Esophagus squamous epithelium (tissue), 4 donors: Measurements from ENCODE around the gene RBBP4.

Experiments
- POLR2A ChIP-seq, 4 donors: fragments of 450-650 bp; IDR thresholded peaks; one replicate each; pipeline ENCODE4 v1.6.1; 2017; ENCODE audit warnings: antibody characterized with exemption in 4 of 4, mild to moderate bottlenecking in 4 of 4, moderate library complexity in 3 of 4
- TF ChIP-seq, protein P1 (sequence below), 6 experiments: fragments of 450-650 bp in 4 of 6; fragments of 200-600 bp in 2 of 6; sonication (generic) in 2 of 6; IDR thresholded peaks; one replicate each; pipeline ENCODE4 v1.5.1; 2016 to 2019; ENCODE audit warnings: antibody characterized with exemption in 6 of 6, mild to moderate bottlenecking in 4 of 6, moderate library complexity in 4 of 6

DNA sequence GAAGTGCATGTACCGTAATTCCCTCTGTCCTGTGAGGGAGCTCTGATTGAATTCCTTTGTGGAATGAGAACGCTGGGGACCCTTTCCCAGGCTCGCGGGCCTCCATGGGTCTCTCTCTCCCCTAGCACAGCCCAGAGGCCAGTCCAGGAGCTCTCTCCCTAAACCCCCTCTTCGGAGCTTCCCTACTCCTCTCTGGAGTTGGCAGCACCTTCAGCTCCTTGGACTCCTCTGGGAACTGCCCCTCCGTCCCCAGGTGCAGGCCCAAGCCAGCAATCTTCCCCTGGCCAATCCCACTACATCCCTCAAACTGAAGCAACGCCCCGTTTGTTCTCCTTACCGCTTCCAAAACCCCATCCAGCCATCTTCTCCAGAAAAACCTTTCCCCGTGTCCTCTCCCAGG lies 62.1 kb downstream of the RBBP4 start:
- TF ChIP-seq POLR2A (IDR thresholded peaks at IDR 0.05): no peak
- TF ChIP-seq, protein P1, sequence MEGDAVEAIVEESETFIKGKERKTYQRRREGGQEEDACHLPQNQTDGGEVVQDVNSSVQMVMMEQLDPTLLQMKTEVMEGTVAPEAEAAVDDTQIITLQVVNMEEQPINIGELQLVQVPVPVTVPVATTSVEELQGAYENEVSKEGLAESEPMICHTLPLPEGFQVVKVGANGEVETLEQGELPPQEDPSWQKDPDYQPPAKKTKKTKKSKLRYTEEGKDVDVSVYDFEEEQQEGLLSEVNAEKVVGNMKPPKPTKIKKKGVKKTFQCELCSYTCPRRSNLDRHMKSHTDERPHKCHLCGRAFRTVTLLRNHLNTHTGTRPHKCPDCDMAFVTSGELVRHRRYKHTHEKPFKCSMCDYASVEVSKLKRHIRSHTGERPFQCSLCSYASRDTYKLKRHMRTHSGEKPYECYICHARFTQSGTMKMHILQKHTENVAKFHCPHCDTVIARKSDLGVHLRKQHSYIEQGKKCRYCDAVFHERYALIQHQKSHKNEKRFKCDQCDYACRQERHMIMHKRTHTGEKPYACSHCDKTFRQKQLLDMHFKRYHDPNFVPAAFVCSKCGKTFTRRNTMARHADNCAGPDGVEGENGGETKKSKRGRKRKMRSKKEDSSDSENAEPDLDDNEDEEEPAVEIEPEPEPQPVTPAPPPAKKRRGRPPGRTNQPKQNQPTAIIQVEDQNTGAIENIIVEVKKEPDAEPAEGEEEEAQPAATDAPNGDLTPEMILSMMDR (IDR thresholded peaks at IDR 0.05): no peak
